A549 (cell line): ENCODE measurements around the gene ZBED5.

Source experiments
- CBX8 ChIP-seq: fragments of 200-600 bp; sonication (generic); IDR thresholded peaks from 2 replicates; pipeline ENCODE4 v1.6.1; 2016
- CEBPB ChIP-seq, 2 experiments: fragments of >200 bp in 1 of 2; sonication (Bioruptor Twin) in 1 of 2; formaldehyde crosslinking in 1 of 2; IDR thresholded peaks; 2 replicates each; pipeline ENCODE4 v1.6.1; 2012 to 2016
- EHMT2 ChIP-seq: fragments of 200-600 bp; sonication (generic); IDR thresholded peaks from 2 replicates; pipeline ENCODE4 v1.6.1; 2016; ENCODE audit warnings: antibody characterized with exemption, low read depth, mild to moderate bottlenecking, moderate library complexity
- HDAC2 ChIP-seq: fragments of 200-600 bp; sonication (generic); IDR thresholded peaks from 2 replicates; pipeline ENCODE4 v1.6.1; 2016
- JUN ChIP-seq, 2 experiments: fragments of >200 bp; sonication (Bioruptor Twin); formaldehyde crosslinking; IDR thresholded peaks; 2 replicates in 1 of 2; 3 replicates in 1 of 2; pipeline ENCODE4 v1.6.1; 2016 to 2017
- NR3C1 ChIP-seq: fragments of >200 bp; sonication (Bioruptor Twin); formaldehyde crosslinking; IDR thresholded peaks from 3 replicates; pipeline ENCODE4 v1.6.1; 2017
- POLR2A ChIP-seq: IDR thresholded peaks from 2 replicates; pipeline ENCODE4 v1.6.1; 2012; ENCODE audit warnings: mild to moderate bottlenecking, low read length
- RFX5 ChIP-seq: fragments of 450-650 bp; IDR thresholded peaks from 2 replicates; pipeline ENCODE4 v1.7.1; 2014; ENCODE audit warnings: antibody characterized with exemption, mild to moderate bottlenecking, moderate library complexity
- SREBF2 ChIP-seq: fragments of 450-650 bp; IDR thresholded peaks from 2 replicates; pipeline ENCODE4 v1.6.1; 2014; ENCODE audit warnings: mild to moderate bottlenecking, moderate library complexity
- TF ChIP-seq, protein P1 (sequence below): fragments of >200 bp; sonication (Bioruptor Twin); formaldehyde crosslinking; IDR thresholded peaks from 3 replicates; pipeline ENCODE4 v1.5.1; 2016

DNA sequence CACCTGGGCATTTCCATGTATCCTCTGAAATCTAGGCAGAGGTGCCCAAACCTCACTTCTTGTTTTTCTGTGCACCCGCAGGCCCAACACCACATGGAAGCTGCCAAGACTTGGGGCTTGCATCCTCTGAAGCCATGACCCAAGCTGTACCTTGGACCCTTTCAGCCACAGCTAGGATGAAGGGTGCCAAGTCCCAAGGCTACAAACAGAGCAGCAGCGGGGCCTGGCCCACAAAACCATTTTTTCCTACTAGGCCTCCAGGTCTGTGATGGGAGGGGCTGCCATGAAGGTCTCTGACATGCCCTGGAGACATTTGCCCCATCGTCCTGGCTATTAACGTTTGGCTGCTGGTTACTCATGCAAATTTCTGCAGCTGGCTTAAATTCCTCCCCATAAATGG, 28.7 kb downstream of the ZBED5 start:
- TF ChIP-seq POLR2A, result no peak
- TF ChIP-seq HDAC2, result no peak
- TF ChIP-seq, protein P1, sequence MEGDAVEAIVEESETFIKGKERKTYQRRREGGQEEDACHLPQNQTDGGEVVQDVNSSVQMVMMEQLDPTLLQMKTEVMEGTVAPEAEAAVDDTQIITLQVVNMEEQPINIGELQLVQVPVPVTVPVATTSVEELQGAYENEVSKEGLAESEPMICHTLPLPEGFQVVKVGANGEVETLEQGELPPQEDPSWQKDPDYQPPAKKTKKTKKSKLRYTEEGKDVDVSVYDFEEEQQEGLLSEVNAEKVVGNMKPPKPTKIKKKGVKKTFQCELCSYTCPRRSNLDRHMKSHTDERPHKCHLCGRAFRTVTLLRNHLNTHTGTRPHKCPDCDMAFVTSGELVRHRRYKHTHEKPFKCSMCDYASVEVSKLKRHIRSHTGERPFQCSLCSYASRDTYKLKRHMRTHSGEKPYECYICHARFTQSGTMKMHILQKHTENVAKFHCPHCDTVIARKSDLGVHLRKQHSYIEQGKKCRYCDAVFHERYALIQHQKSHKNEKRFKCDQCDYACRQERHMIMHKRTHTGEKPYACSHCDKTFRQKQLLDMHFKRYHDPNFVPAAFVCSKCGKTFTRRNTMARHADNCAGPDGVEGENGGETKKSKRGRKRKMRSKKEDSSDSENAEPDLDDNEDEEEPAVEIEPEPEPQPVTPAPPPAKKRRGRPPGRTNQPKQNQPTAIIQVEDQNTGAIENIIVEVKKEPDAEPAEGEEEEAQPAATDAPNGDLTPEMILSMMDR, result no peak
- no peak for TF ChIP-seq NR3C1
- TF ChIP-seq JUN (IDR thresholded peaks at IDR 0.05), result no peak
- TF ChIP-seq CEBPB (IDR thresholded peaks at IDR 0.05), result no peak
- TF ChIP-seq SREBF2, result no peak
- TF ChIP-seq EHMT2, result no peak
- TF ChIP-seq RFX5, result no peak
- TF ChIP-seq CBX8, result no peak
